Transverse colon (tissue), 4 donors: Measurements from ENCODE around the gene PLVAP. TPM values are rescaled to one million over a fixed set of nuclear protein-coding genes. Genes with fewer than 3 reads are reported as not detected.
A peak's percentile ranks its signal among the peaks of the same experiment; 100 is the strongest.

ENCODE experiments used
- DNase-seq: peaks from one replicate; pipeline ENCODE4 v3.0.0-alpha.2; 2019
- H3K27ac ChIP-seq, 4 donors: fragments of 200-600 bp; sonication (generic); 2 replicates each; pipeline ENCODE4 v1.5.1; 2016 to 2018; ENCODE audit warnings: inconsistent platforms in 4 of 4
- H3K27me3 ChIP-seq: fragments of 200-600 bp; sonication (generic); 2 replicates; pipeline ENCODE4 v1.5.1; 2017; ENCODE audit warnings: inconsistent platforms
- H3K36me3 ChIP-seq, 4 donors: fragments of 200-600 bp; sonication (generic); 2 replicates each; pipeline ENCODE4 v1.5.1; 2017 to 2019; ENCODE audit warnings: inconsistent platforms in 4 of 4
- H3K4me1 ChIP-seq, 4 donors: fragments of 200-600 bp; sonication (generic); 2 replicates each; pipeline ENCODE4 v1.5.1; 2017 to 2020; ENCODE audit warnings: inconsistent platforms in 4 of 4
- H3K4me3 ChIP-seq, 4 donors: fragments of 200-600 bp; sonication (generic); 1 replicate in 1 of 4; 2 replicates in 3 of 4; pipeline versions ENCODE4 v1.5.1 to v1.6.1; 2017 to 2019; ENCODE audit warnings: inconsistent platforms in 4 of 4
- H3K9me3 ChIP-seq, 2 donors: fragments of 200-600 bp; sonication (generic); 2 replicates each; pipeline ENCODE4 v1.5.1; 2017 to 2019; ENCODE audit warnings: inconsistent platforms in 2 of 2
- CTCF ChIP-seq, 5 experiments: fragments of 200-600 bp in 3 of 5; fragments of 450-650 bp in 2 of 5; sonication (generic) in 3 of 5; IDR thresholded peaks; 1 replicate in 2 of 5; 2 replicates in 3 of 5; pipeline ENCODE4 v1.5.1; 2016 to 2017; ENCODE audit warnings: antibody characterized with exemption in 5 of 5, inconsistent platforms in 3 of 5, mild to moderate bottlenecking in 2 of 5, moderate library complexity in 1 of 5
- EP300 ChIP-seq: sonication (generic); formaldehyde crosslinking; IDR thresholded peaks from one replicate; pipeline ENCODE4 v1.6.1; 2017; ENCODE audit warnings: antibody characterized with exemption, low read depth
- POLR2A ChIP-seq: fragments of 450-650 bp; IDR thresholded peaks from one replicate; pipeline ENCODE4 v1.6.1; 2016; ENCODE audit warnings: antibody characterized with exemption, mild to moderate bottlenecking, moderate library complexity
- POLR2AphosphoS5 ChIP-seq, 3 donors: sonication (generic); formaldehyde crosslinking; IDR thresholded peaks; one replicate each; pipeline ENCODE4 v1.6.1; 2016; ENCODE audit warnings: antibody characterized with exemption in 3 of 3
- WGBS, 2 donors: methylation state at CpG; one replicate each; pipeline ENCODE4 v1.1.5; 2018; ENCODE audit warnings: low coverage in 1 of 2; 5-methylcytosine and 5-hydroxymethylcytosine counted together
- in situ Hi-C, 4 donors: fragments of 200-750 bp; cut with MboI; loops; one replicate each; pipeline versions ENCODE4 v1.15.0 to v1.15.1; 2017; ENCODE audit warnings: low sequenced_read_pairs in 3 of 4, low pct_ligation_motif_present in 1 of 4, low pct_unique_long_range_greater_than_20kb in 1 of 4
- intact Hi-C: fragments of 100-400 bp; cut with DNase I; formaldehyde crosslinking; loops from one replicate; pipeline ENCODE4 v1.15.1; 2023; ENCODE audit warnings: low total_unique reads
- total RNA-seq, 4 donors: library from RNA; depleted of rRNA; stranded (reverse); fragments of >200 nt; gene quantifications; one replicate each; pipeline ENCODE4 v1.1.0, GENCODE V29; 2016

Gene PLVAP
- total RNA-seq, 4 donors from 2014 or later, result 3.0 to 37.0 (median 19.2) TPM

GRCh38 chr19:17420475-17420924 lies 43.4 kb upstream of the PLVAP start:
- intact Hi-C loops, result no loop called here
- Histone ChIP-seq H3K4me3 (peak overlapping the region; percentile 67 to 88 (median 82)), H3K27ac (peak overlapping the region; percentile 68 to 83 (median 76)), H3K27me3 (no peaks in the 10 kb centered on the region), H3K4me1 (peaks cover 0 to 15% (median 11%) of the 10 kb centered on the region in 4 donors), H3K36me3 (no peaks in the 10 kb centered on the region), H3K9me3 (no peaks in the 10 kb centered on the region)
- DNase-seq, result peak; percentile 51
- WGBS, 2 donors, result 6% methylated on average over 12 of the region's 25 CpGs; no CpG with 5 or more reads in 1 of the 2 donors
- TF ChIP-seq CTCF (IDR thresholded peaks at IDR 0.05) (peak in 1 of 5 experiments; percentile 9), POLR2AphosphoS5 (IDR thresholded peaks at IDR 0.05) (no peak)
- in situ Hi-C loops, result no loop called here

- in situ Hi-C loops, result no loop called here
- intact Hi-C loops, result no loop called here
- Histone ChIP-seq H3K27me3 (no peaks in the 10 kb centered on the region), H3K4me3 (peak within 1 kb of the TSS; percentile 67 to 88 (median 82)), H3K27ac (peak within 1 kb of the TSS; percentile 68 to 92 (median 82)), H3K36me3 (no peaks in the 10 kb centered on the region), H3K9me3 (no peaks in the 10 kb centered on the region), H3K4me1 (peaks cover 0 to 12% (median 11%) of the 10 kb centered on the region in 4 donors)
- 0% methylated on average over 54 of the region's 85 CpGs; no CpG with 5 or more reads in 1 of the 2 donors for WGBS, 2 donors
- peak; percentile 97 for DNase-seq
- TF ChIP-seq POLR2AphosphoS5 (IDR thresholded peaks at IDR 0.05) (peak; percentile 61 to 70 (median 68)), CTCF (IDR thresholded peaks at IDR 0.05) (no peak), EP300 (no peak), POLR2A (no peak)
Measured at GRCh38 chr19:17419621-17420474, 42.7 kb upstream of the PLVAP start, which contains the start of gene MVB12A. MVB12A (plus strand) TSS chr19:17420047; CDS start chr19:17420136, 89 bp downstream.

- H3K27me3 ChIP-seq, result no peaks in the 10 kb centered on the region
- peak overlapping the region; percentile 25 to 87 (median 56) for H3K4me3 ChIP-seq
- TF ChIP-seq POLR2A (no peak), CTCF (IDR thresholded peaks at IDR 0.05) (no peak), POLR2AphosphoS5 (IDR thresholded peaks at IDR 0.05) (no peak), EP300 (no peak)
- H3K27ac ChIP-seq, result peak overlapping the region; percentile 68 to 92 (median 80)
- no peak for DNase-seq
- in situ Hi-C loops, result no loop called here
- no peaks in the 10 kb centered on the region for H3K9me3 ChIP-seq
- intact Hi-C loops, result no loop called here
- WGBS, 2 donors, result 11 to 22% methylated on average over 6 to 8 of the region's 8 CpGs
- no peaks in the 10 kb centered on the region for H3K36me3 ChIP-seq
- H3K4me1 ChIP-seq, result peaks cover 0 to 12% (median 11%) of the 10 kb centered on the region in 4 donors
Measured at GRCh38 chr19:17419154-17419620, 42.0 kb upstream of the PLVAP start.

- Histone ChIP-seq H3K4me1 (peaks cover 0 to 12% (median 11%) of the 10 kb centered on the region in 4 donors), H3K4me3 (peak overlapping the region in 2 of 4 donors; percentile 78 to 87), H3K36me3 (no peaks in the 10 kb centered on the region), H3K27ac (peak overlapping the region in 1 of 4 donors; percentile 92), H3K27me3 (no peaks in the 10 kb centered on the region), H3K9me3 (no peaks in the 10 kb centered on the region)
- 57 to 61% methylated on average over 3 of the region's 3 CpGs for WGBS, 2 donors
- in situ Hi-C loops (no loop called here), intact Hi-C loops (no loop called here)
- DNase-seq, result no peak
- TF ChIP-seq POLR2AphosphoS5 (IDR thresholded peaks at IDR 0.05) (no peak), EP300 (no peak), POLR2A (no peak), CTCF (IDR thresholded peaks at IDR 0.05) (no peak)
Measured at GRCh38 chr19:17418710-17419109, 41.6 kb upstream of the PLVAP start.
